GM18517 (cell line): ENCODE measurements around the gene IDE.

Source experiments
- ATAC-seq: cut with Tn5 transposase; IDR thresholded peaks from one replicate; pipeline ENCODE4 v1.9.1; 2021; ENCODE audit warnings: mild to moderate bottlenecking, moderate library complexity; ENCODE audit not compliant: unreplicated experiment

Gene IDE

DNA sequence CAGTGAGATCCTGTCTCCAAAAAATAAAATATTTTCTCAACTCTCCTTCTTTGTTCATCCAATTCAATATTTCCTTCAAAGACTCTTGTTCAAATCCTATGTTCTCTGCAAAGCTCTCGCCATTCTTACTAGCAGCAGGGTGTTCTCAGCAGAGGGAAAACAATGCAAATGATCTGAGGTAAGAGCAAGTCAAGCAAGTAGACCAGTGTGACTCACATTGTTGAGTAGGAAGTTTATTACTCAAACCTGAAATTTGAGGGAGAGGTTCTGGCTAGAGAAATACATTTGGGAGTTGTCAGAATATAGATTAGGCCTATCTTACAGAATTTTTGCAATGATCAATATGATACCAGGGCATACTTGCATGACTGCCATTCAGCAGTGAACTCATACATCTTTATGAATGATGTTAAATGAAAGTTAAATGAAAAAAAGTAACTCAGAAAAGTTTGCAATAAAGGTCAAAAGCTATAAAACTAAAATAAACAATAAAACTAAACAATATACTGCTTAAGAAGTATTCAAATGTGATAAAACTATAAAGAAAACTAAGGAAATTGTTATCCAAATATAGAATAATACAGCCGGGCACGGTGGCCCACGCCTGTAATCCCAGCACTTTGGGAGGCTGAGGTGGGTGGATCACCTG, 5.8 kb downstream of the IDE start:
- peak; percentile 48 for ATAC-seq

DNA sequence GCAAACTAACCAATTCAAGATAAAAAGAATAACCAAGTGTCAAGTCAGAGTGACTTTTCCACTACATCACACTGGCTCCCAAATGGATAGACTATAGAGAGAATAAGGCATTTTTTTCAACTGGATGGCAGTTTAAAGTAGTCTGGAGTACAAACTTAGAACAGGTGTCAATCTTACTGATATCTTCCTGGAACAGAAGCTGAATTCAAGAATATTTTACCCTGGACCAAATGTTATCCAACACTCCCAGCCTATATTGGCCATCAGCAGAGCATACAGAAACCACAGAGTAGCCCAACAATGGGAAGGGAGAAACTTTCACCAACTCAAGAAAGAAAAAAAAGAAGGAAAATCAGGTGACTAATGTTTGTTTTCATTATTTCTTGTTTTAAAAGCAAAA, 11.5 kb downstream of the IDE start:
- no peak for ATAC-seq

DNA sequence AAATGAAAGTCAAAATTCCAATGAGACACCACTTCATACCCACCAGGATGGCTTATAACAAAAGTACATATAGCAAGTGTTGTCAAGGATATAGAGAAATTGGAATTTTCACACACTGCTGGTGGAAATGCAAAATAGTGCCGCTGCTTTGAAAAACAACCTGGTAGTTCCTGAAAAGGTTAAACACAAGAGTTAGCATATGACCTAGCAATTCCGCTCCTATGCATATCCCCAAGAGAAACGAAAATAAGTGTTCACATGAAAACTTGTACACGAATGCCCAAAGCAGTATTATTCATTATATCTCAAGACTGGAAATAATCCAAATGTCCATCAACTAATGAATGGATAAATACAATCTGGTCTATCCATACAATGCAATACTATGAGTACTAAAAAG, 14.8 kb downstream of the IDE start:
- no peak for ATAC-seq

DNA sequence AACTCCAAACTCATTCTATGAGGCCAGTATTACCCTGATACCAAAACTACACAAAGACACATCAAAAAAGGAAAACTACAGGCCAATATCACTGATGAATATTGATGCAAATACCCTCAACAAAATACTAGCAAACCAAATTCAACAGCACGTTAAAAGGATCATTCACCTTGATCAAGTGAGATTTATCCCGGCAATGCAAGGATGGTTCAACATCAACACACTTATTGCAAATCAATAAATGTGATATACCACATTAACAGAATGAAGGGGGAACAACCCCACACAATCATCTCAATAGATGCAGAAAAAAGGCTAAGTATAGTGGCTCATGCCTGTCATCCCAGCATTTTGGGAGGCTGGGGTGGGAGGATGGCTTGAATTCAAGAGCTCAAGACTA, 19.9 kb downstream of the IDE start:
- ATAC-seq: no peak

DNA sequence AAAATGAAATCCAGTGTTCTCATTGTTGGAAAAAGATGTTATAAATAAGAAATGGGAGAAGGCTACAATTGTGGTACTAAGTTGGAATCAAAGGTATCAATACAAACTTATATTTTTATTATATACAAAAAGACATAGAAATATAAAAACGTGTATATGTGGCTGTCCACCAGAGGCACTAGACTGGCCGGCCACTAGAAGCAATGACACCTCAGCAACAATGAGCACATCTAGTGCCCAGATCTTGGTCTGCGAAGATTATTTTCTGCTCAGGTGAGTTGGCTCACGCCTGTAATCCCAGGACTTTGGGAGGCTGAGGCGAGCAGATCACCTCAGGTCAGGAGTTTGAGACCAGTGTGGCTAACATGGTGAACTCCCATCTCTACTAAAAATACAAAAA, 21.6 kb downstream of the IDE start:
- no peak for ATAC-seq

DNA sequence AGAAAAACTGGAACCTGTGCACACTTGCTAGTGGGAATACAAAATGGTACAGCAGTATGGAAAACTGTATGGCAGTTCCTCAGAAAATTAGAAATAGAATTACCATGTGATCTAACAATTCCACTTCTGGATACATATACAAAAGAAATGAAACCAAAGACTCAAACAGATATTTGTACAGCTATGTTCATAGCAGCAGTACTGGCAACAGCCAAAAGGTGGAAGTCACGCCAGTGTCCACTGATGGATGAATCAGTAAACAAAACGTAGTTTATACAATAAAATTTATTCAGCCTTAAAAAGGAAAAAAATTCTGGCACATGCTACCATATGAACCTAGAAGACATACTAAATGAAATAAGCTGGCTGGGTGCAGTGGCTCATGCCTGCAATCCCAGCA, 23.0 kb downstream of the IDE start:
- no peak for ATAC-seq

DNA sequence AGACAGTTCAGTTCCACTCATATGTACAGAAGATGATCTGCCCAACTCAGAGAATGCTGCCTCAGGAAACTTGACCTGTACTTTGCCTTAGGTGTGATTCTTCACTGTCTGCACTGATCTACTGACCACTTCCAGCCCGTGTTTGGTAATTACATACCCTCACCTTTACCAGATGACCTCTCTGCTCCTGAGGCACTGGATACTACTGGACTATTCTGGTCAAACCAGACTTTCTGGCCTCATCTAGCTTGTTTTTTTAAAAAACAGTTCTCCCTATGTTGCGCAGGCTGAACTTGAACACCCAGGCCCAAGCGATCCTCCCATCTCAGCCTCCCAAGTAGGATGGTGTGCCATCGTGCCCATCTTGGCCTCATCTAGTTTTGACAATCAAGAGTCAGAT, 26.2 kb downstream of the IDE start:
- ATAC-seq: no peak

DNA sequence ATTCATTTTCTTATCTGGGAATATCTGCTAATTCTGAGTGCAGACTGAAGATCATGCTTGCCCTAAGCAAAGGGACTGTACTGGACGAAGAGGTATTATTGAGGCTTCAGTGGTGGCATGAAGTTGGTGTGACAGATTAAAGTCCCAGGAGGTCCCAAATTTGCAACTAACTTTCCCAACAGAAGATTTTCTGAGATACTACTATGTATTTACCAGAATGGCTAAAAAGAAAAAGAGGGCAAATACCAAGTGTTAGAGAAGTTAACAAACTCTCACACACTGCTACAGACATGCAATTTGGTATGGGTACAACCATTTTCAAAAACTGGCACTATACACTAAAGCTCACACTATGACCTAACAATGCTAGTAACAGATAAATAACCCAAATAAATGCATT, 28.3 kb downstream of the IDE start:
- ATAC-seq: no peak

DNA sequence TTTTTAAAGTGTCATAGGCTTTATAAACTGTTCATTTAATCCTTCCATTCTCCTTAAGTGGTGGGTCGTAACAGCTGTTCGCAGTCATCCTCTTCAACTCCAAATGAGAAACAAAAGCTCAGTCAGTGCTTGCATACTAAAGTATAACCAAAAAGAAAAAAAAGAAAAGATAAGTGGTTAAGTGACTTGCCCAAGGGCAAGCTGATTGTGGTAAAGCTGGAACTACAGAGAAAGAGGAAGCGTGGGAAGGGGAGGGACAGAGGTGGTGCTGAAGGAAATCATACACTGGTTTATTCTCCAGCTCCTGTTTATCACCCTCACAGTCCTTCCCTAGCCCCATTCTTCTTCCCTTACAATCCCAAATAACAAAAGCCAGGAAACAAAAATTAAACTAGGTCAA, 29.6 kb downstream of the IDE start:
- no peak for ATAC-seq

DNA sequence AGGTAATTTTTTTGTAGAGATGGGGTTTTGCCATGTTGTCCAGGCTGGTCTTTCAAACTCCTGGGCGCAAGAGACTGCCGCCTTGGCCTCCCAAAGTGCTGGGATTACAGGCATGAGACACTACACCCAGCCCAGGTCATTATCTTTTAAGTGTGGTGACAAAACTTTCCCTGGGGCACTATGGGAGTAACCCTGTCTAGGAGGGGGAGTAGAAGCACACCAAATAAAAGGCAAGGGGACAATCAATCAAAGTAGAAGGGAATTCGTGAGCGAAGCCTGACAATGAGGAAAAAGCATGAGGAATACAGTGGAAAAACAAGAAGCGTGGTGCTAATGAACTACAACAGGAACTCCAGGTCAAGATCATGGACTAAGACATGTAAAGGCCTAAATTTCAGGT, 31.4 kb downstream of the IDE start:
- no peak for ATAC-seq

DNA sequence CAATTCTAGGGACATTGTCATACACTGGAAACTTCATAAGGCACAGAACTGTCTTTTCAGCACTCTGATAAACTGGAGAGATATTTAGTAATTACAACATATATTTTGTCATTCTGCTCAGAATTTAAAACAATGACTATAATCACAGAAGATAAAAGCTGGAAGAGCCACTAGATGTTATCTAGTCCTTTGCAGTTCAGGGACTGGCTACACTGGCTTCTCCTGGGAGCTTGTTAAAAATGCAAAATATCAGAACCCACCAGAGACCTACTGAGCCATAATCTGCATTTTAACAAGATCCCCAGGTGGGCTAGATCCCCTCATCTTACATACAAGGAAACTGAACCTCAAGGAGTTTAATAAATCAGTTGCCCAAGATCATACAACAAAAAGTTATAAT, 32.3 kb downstream of the IDE start:
- ATAC-seq: no peak

DNA sequence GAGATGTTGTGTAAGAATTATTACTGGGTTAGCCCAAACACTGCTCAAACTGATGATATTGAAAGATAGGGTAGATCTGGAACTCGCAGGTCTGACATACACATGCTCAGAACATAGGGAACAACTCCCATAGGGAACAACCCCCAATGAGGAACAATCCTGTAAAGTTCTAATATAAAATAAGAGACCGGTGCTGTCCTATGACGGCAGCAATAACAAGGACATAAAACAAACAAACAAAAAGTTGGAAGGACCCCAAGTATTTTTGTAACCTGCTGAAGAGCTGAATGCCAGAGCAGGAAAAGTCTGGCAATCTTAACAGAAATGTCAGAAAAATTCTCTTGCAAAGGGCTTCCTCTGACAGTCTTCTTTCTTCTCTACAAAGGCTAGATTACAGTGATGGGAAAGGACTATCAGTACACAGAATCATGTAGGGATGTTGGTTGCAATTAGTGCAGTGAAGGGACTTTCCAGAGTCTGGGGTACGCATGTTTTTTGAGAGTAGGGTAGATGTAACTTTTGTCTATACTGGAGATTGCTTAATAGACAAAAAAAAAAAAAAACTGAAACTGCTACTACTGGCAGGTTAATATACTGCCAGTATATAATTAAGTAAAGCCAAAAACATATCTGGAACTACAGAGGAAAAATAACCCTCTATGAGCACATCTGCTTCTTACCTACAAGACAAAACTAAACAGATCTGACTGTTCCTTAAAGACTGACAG, 35.5 kb downstream of the IDE start:
- no peak for ATAC-seq

DNA sequence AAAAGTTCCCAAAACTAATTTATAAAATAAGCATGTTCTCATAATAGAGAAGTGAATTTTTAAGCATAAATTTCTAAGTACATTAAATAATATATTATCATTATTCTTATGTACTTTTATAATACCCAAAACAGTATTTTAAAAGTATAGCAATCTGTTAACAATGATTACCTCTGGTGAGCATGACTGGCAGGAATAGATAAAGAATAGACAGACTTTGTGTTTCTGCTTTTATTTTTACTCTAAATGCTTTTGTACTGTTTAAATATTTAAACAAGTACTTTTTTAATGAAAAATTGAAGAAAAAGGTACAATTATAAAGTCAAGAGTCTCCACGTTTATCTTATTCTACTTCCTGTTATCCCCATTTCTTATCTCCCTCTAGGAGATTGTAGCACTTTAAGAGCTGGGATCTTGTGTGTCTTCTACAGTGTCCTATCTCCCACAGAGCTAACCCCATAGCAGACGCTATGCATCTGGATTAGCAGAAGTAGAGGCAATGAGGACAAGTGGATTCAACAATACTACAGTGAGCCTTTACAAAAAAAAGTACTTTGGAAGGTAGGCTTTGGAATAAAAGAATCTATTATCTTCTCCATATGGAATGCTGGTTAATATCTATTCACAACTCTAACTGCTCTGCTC, 42.9 kb downstream of the IDE start:
- no peak for ATAC-seq

DNA sequence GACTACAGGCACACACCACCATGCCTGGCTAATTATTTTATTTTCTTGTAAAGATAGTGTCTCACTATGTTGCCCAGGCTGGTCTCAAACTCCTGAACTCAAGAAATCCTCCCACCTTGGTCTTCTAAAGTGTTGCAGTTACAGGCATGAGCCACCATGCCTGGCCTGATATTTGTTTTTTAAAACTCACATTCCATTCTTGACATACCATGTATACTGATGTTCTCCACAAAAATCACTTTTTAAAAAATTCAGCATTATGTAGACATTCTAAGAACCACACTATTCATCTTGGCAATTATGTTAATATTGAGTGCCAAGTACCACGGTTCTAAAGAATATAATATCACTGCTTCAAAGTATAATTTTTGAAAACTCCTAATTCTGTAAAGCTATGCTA, 43.5 kb downstream of the IDE start:
- no peak for ATAC-seq

DNA sequence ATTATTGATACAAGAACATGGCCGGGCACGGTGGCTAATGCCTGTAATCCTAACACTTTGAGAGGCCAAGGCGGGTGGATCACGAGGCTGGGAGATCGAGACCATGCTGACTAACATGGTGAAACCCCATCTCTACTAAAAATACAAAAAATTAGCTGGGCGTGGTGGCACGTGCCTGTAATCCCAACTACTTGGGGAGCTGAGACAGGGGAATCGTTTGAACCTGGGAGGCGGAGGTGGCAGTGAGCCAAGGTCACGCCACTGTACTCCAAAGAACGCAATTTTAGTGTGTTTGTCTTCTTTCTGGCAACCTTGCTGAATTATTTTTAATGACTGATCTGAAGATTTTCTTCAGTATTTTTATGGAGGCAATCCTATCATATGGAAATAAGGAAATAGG, 46.2 kb downstream of the IDE start:
- ATAC-seq: no peak

DNA sequence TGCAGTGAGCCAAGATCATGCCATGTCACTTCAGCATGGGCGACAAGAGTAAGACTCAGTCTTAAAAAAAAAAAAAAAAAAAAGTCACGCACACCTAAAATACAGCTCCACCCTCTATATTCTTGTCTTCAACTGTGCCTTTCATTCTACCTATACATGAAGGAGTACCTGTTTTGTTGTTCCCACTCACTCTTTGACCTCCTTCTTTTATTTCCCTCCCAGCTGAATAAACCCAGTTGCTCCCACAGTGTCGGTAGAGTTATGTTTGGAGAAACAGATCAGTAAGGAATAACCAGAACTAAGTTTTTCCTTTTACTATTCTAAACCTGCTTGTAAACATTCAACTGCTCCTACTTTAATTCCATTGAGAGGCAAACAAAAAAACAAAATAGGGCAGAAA, 50.3 kb downstream of the IDE start:
- ATAC-seq: no peak

DNA sequence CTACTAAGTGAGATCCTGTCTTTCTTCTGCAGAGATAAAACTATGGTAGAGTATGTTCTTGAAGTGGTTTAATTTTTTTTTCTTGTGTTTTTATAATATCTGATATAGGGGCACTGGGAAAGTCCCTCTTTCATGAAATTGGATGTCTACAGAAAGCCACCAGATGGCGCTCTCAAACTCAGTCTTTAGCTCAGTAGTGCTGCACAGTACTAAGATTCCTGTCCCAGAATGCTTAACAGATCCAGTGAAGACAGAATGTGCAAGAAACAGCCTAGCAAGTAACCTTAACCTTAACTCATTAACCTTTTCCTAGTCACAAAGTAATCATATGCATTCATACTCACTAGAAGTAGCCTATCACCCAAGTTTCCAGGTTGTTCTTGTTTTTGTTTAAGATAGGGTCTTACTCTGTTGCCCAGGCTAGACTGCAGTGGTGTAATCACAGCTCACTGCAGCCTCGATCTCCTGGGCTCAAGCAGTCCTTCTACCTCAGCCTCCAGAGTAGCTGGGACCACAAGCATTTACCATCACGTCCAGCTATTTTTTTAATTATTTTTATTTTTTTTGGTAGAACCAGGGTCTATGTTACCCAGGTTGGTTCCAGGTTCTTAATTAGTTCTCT, 56.7 kb downstream of the IDE start:
- ATAC-seq: no peak

DNA sequence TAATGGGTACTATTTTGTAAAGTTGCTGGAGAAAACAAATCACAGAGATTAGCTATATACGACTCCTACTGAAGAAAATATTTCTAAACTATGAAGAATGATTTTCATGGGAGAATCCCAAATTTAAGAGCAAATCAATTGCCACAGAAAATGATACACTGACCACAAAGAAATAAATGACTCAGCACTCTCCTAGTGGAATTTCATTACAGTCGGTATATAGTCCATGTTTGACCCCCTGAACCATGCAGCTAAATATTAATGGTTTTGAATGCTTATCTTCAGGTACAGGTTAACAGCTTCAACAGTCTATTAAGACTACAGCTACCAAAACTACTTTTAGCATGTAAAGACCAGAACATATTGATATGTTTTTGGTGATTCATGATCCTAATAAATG, 65.0 kb downstream of the IDE start:
- no peak for ATAC-seq

DNA sequence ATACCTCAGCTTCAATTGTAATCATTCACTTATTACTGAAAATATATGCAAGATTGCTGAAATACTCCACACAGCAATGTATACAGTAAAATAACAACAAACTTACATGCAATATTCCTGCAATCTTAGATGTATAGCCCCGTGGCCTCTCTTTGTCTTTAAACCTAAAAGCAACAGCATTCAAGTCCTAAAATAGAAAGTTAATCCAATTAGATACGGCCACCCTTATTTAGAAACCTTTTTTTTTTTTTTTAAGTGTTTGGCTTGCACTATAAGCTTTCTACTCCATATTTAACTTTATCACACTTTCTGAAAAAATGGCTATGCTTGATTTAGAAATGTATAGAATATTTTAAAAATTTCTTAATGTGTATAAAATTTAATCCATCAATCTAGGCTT, 67.6 kb downstream of the IDE start:
- ATAC-seq: no peak

DNA sequence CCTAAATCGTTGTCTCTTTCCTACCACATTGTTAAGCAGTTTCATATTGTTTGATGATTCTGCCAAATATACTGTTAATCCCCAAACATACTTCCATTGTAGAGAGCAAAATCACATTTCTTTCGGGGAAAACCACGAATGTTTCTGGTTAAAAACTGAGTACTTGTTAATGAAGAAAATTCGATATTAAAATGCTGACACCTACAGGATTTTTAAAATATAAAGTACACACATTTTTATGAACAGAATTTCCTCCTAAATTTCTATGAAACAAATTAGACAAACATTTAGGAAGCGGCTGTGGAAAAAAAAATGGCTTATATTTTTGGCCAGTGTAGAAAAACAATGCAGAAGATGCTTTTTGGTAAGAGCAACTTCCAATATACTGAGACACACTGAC, 68.8 kb downstream of the IDE start:
- ATAC-seq: no peak

DNA sequence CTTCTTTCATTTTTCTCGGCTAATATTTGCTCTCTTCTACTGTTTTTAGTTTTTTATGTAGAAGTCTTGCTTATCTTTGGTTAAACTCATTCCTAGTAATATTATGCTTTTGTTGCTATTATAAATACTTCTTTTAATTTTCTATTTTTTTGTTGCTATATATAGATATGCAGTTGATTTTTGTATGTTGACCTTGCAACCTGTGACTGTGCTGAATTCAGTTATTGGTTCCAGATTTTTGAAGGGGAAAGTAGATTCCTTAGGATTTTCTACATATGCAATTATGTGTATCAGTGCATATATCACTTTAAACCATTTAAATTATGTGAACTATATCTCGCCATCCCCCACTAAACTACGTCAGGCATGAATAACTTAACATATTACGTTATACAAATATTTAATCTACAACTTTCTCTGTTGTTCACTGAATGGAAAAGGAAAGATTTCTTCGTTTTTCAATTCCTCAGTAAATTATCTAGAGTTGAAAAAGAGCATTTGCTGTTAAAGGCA, 71.5 kb downstream of the IDE start:
- no peak for ATAC-seq

DNA sequence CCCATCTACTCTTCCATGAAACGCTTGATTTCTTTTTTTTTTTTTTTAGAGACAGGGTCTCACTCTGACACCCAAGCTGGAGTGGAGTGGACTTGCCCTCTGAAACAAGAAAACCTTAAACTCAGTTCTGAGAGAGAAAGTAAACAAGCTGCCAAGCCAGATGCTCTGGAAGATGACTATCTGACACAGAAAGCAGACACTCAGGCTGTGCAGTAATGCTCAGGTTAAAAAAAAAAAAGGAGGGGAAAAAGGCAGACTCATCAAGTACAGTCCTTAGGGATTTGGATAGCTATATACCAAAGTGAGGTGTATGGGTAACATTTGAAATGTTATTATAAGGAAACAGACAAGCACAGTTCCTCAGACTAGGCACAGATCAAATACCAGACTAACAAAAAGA, 80.5 kb downstream of the IDE start:
- no peak for ATAC-seq
